ENCODE data around the gene NUP54.

The NUP54 gene

DNA sequence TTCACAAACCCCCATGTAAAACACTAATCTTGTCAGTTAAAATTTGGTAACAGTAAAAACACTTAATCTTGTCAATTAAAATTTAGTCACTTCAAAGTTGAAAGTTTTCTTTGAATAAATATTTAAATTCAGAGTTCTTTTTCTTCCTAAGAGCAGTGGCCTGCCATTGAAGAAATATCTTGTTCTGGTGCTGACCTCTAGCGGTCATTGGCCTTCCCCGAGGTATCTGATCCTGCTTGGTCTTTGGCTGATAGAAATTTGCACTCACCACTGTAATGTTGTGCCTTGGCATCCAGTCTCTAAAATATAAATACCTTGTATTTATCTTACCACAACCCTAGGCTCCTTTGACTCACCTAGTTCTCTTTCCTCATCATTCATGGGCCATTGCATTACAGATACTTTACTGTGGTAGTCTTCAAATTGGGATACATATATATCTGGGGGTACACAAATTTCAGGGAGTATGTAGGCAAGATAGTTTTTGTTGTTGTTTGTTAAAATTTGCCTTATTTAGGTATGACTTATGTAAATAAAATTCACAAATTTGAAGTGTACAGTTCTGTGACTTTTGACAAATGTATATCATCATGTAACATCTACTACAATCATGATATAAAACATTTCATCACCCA, 80.4 kb downstream of the NUP54 start:
- peak; percentile 42 for DNase-seq

DNA sequence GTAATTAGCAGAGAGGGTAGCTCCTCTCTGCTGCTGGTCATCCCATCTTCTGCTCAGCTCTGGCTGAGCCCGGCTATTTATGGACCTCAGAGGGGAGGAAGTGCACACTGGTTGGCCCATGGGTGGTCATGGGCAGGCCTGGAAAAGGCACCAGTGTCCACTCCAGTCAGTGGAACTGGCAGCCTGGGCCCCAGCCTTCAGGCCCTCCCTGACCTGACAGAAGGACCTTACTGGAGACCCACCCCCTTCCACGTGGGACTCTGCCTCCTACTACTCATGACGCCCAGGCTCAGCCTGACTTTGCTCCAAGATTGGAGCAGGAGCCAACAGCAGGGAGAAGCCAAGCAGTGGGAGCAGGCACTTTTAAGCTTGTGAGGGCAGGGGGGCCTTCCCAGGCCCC, 81.7 kb downstream of the NUP54 start:
- DNase-seq: no peak

Measured in NCI-H1092 (cell line).